ENCODE measurements around the gene LGMN. TPM values are rescaled to one million over a fixed set of nuclear protein-coding genes. Genes with fewer than 3 reads are reported as not detected.

The LGMN gene
- total RNA-seq, 6 experiments from 2014 or later: 37.0 to 57.3 (median 43.3) TPM

DNA sequence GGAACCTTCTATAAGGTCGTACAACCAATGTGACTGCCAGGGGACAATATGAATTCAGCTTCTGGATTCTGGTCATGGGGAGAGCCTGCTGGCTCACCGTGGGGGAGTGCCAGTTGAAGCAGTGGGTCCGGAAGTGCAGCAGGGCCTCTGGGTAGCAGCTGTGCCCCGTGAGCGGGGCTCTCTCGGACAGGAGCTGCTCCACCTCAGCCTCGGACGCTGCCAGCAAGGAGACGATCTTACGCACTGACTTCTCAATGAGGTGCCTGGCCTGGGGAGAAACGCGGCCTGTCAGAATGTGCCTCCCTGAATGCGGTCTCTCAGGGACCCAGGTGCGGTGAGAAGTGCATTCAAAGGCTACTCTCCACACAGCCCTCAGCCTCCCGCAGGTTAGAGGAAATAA, 42.0 kb downstream of the LGMN start:
- Mint-ChIP-seq H3K27me3 (ENCODE audit: insufficient read depth) (no peaks in the 10 kb centered on the region; the same call in 1 of the 2 replicates), H3K4me1 (ENCODE audit: low read depth) (peaks cover 15% of the 10 kb centered on the region), H3K36me3 (ENCODE audit: low read depth) (no peaks in the 10 kb centered on the region), H3K9me3 (no peaks in the 10 kb centered on the region), H3K4me3 (no peak overlapping the region), H3K27ac (no peak overlapping the region)
- TF ChIP-seq, protein P1, sequence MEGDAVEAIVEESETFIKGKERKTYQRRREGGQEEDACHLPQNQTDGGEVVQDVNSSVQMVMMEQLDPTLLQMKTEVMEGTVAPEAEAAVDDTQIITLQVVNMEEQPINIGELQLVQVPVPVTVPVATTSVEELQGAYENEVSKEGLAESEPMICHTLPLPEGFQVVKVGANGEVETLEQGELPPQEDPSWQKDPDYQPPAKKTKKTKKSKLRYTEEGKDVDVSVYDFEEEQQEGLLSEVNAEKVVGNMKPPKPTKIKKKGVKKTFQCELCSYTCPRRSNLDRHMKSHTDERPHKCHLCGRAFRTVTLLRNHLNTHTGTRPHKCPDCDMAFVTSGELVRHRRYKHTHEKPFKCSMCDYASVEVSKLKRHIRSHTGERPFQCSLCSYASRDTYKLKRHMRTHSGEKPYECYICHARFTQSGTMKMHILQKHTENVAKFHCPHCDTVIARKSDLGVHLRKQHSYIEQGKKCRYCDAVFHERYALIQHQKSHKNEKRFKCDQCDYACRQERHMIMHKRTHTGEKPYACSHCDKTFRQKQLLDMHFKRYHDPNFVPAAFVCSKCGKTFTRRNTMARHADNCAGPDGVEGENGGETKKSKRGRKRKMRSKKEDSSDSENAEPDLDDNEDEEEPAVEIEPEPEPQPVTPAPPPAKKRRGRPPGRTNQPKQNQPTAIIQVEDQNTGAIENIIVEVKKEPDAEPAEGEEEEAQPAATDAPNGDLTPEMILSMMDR (IDR thresholded peaks at IDR 0.05): no peak
- DNase-seq: no peak

DNA sequence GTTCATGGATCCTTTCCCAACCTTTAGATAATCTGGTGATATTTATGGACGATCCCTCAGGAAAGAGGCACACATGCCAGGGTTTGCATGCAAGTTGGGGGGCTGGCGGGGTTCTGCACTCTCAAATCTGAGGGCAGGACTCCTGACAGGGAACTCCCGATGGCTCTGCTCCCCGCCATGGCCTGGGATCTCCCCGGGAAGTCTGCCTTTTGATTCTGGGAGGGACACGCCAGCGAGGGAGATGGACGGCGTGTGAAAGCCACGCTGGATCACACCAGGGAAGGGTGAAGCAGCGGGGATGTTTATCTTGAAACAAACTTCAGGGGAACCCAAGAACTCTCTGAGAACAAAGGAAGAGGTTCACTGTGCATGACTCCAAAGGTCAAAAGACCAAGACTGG, 43.6 kb downstream of the LGMN start:
- TF ChIP-seq, protein P1 (IDR thresholded peaks at IDR 0.05): no peak
- Mint-ChIP-seq H3K36me3 (ENCODE audit: low read depth) (no peaks in the 10 kb centered on the region), H3K4me3 (no peak overlapping the region), H3K27ac (no peak overlapping the region), H3K4me1 (ENCODE audit: low read depth) (peaks cover 14% of the 10 kb centered on the region), H3K9me3 (no peaks in the 10 kb centered on the region), H3K27me3 (ENCODE audit: insufficient read depth) (no peaks in the 10 kb centered on the region; the same call in 1 of the 2 replicates)
- no peak for DNase-seq

DNA sequence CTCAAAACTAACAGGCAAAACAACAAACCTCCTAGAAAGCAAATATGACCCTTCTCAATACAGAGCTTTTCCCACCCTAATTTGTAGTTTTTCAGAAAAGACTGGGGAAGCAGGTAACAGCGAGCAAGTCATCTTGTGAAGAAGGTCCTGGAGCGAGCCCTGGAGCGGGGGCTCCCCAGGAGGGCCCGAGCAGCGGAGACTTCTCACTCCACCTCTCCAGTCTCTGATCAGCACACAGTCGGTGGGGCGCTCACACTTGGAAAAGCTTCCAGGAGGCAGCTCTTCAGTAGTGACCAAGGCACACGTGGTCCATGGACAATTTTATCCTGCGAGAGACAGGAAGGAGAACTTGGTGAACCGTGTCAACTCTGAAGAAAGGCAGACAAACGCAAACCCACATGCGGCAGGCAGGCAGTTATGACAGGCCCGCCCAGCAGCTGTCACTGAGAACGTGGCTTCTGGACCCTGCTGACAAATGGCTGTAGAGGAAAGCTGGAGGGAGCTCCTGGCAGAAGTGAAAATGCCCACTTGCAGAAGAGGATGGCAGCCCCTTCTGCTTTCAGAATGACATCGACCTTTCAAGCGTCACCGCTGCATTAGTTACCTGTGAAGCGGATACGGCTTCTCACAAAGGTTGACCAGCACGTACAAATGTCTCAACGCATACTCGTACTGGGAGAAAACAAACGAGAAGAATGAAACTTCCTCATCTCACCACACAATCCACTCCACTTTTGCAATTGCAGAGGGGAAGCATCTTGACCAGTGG, 44.2 kb downstream of the LGMN start:
- TF ChIP-seq, protein P1 (IDR thresholded peaks at IDR 0.05): no peak
- H3K36me3 Mint-ChIP-seq (ENCODE audit: low read depth): no peaks in the 10 kb centered on the region
- DNase-seq: no peak
- no peak overlapping the region for H3K27ac Mint-ChIP-seq
- H3K27me3 Mint-ChIP-seq (ENCODE audit: insufficient read depth): no peaks in the 10 kb centered on the region; the same call in 1 of the 2 replicates
- no peak overlapping the region for H3K4me3 Mint-ChIP-seq
- no peaks in the 10 kb centered on the region for H3K9me3 Mint-ChIP-seq
- H3K4me1 Mint-ChIP-seq (ENCODE audit: low read depth): peaks cover 8% of the 10 kb centered on the region

DNA sequence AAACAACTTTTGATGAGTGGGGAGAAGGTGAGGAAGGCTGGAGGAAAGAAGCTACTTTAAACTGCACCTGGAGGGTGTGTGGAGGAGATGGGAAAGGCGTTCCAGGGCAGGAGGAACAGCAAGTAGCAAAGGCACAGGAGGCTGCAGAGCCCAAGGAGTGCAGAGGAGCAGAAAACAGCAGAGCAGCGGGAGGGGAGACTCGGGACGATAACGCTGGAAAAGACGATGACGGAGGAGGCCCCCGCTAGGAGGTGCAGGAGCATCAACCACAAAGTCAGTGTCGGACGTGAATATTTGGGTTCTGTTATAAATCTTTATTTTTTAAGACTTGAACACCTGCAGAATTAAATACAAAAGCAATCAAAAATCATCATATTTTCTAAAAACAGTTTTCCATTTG, 44.9 kb downstream of the LGMN start:
- no peak overlapping the region for H3K27ac Mint-ChIP-seq
- TF ChIP-seq, protein P1 (IDR thresholded peaks at IDR 0.05): no peak
- H3K4me3 Mint-ChIP-seq: no peak overlapping the region
- H3K9me3 Mint-ChIP-seq: no peaks in the 10 kb centered on the region
- H3K36me3 Mint-ChIP-seq (ENCODE audit: low read depth): no peaks in the 10 kb centered on the region
- no peaks in the 10 kb centered on the region; the same call in 1 of the 2 replicates for H3K27me3 Mint-ChIP-seq (ENCODE audit: insufficient read depth)
- H3K4me1 Mint-ChIP-seq (ENCODE audit: low read depth): peaks cover under 1% of the 10 kb centered on the region
- DNase-seq: no peak

DNA sequence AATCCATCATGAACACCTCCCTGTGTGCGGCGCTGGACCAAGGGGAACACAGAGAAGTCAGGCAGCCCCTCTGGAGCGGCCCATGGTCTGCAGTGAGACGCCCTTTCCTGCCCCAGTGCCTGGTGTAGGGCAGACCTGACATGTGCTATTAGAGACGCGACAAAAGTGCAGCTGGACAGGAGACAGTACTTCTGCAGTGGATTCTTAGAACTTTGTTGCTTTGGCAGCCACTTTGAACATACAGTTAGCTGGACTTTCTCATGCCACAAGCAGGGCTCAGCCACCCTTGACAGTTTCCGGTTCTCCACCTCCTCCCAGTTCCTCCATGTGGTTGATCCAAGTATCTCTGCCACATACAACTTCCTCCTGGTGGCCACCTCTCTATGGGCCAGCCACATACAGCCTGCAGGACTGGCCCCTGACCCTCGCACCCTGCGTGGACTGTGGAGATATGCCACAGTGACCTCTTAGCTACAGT, 45.9 kb downstream of the LGMN start:
- no peak for DNase-seq
- no peaks in the 10 kb centered on the region for H3K36me3 Mint-ChIP-seq (ENCODE audit: low read depth)
- no peak overlapping the region for H3K27ac Mint-ChIP-seq
- H3K4me3 Mint-ChIP-seq: no peak overlapping the region
- no peaks in the 10 kb centered on the region; the same call in 1 of the 2 replicates for H3K27me3 Mint-ChIP-seq (ENCODE audit: insufficient read depth)
- H3K9me3 Mint-ChIP-seq: no peaks in the 10 kb centered on the region
- TF ChIP-seq, protein P1 (IDR thresholded peaks at IDR 0.05): no peak
- no peaks in the 10 kb centered on the region for H3K4me1 Mint-ChIP-seq (ENCODE audit: low read depth)

Measured in HFFc6 (cell line).